Neural crest cell (in vitro differentiated cells): ENCODE data around the gene ABCF2. TPM values are rescaled to one million over a fixed set of nuclear protein-coding genes. Genes with fewer than 3 reads are reported as not detected.

ENCODE experiments used
- DNase-seq: peaks from one replicate; pipeline ENCODE4 v3.0.0; 2021; ENCODE audit warnings: low read depth, mixed read lengths, low spot score
- H3K27ac Mint-ChIP-seq: one replicate; pipeline ENCODE4 v1.8.0; 2021; ENCODE audit warnings: mild to moderate bottlenecking, mixed read lengths; ENCODE audit not compliant: unreplicated experiment
- H3K27me3 Mint-ChIP-seq: 2 replicates; pipeline ENCODE4 v1.8.0; 2021; ENCODE audit warnings: low read depth, mild to moderate bottlenecking, mixed read lengths
- H3K36me3 Mint-ChIP-seq: 2 replicates; pipeline ENCODE4 v1.8.0; 2021; ENCODE audit warnings: low read depth, mild to moderate bottlenecking, mixed read lengths
- H3K4me1 Mint-ChIP-seq: 2 replicates; pipeline ENCODE4 v1.8.0; 2021; ENCODE audit warnings: mixed read lengths
- H3K4me3 Mint-ChIP-seq: one replicate; pipeline ENCODE4 v1.8.0; 2021; ENCODE audit warnings: mild to moderate bottlenecking, mixed read lengths
- H3K9me3 Mint-ChIP-seq: 2 replicates; pipeline ENCODE4 v1.8.0; 2021; ENCODE audit warnings: mixed read lengths
- total RNA-seq: library from RNA; stranded (reverse); gene quantifications from 2 replicates; pipeline ENCODE4 v1.2.1, GENCODE V29; 2021
- TF ChIP-seq, protein P1 (sequence below): fragments of 200-600 bp; sonication (generic); conservative IDR thresholded peaks from 2 replicates; pipeline ENCODE4 v1.5.0; 2021; ENCODE audit warnings: antibody characterized with exemption, mild to moderate bottlenecking

The ABCF2 gene
- total RNA-seq, 1 donor from 2014 or later = 68.2 TPM

DNA sequence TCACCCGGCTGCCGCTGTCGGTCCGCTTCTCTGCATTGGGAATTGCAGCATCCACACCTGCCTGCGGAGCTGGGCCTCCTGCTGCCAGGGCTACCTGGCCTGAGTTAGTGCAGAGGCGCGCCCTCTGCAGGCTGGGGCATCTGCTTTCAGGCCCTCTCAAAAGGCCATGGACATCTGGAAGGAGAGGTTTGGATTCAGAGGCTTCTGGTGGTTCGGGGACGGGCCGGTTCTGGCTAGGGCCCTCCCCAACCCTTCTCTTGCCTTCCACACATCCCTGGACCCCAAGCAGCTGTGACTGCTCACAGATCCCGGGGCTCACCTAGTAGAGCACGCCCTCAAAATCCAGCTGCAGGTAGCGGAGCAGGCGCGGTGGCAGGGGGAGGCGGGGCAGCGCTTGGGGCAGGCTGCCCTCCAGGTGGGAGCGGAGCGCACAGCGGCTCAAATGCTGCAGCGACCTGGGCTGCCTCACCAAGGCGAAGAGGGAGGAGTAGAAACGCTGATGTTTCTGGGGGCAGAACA is 51.2 kb downstream of the ABCF2 start:
- Mint-ChIP-seq H3K27me3 (peaks cover 30% of the 10 kb centered on the region), H3K36me3 (no peaks in the 10 kb centered on the region), H3K4me1 (peaks cover 7% of the 10 kb centered on the region), H3K27ac (no peak overlapping the region), H3K4me3 (no peak overlapping the region), H3K9me3 (no peaks in the 10 kb centered on the region)
- TF ChIP-seq, protein P1, sequence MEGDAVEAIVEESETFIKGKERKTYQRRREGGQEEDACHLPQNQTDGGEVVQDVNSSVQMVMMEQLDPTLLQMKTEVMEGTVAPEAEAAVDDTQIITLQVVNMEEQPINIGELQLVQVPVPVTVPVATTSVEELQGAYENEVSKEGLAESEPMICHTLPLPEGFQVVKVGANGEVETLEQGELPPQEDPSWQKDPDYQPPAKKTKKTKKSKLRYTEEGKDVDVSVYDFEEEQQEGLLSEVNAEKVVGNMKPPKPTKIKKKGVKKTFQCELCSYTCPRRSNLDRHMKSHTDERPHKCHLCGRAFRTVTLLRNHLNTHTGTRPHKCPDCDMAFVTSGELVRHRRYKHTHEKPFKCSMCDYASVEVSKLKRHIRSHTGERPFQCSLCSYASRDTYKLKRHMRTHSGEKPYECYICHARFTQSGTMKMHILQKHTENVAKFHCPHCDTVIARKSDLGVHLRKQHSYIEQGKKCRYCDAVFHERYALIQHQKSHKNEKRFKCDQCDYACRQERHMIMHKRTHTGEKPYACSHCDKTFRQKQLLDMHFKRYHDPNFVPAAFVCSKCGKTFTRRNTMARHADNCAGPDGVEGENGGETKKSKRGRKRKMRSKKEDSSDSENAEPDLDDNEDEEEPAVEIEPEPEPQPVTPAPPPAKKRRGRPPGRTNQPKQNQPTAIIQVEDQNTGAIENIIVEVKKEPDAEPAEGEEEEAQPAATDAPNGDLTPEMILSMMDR = no peak
- DNase-seq = no peak

DNA sequence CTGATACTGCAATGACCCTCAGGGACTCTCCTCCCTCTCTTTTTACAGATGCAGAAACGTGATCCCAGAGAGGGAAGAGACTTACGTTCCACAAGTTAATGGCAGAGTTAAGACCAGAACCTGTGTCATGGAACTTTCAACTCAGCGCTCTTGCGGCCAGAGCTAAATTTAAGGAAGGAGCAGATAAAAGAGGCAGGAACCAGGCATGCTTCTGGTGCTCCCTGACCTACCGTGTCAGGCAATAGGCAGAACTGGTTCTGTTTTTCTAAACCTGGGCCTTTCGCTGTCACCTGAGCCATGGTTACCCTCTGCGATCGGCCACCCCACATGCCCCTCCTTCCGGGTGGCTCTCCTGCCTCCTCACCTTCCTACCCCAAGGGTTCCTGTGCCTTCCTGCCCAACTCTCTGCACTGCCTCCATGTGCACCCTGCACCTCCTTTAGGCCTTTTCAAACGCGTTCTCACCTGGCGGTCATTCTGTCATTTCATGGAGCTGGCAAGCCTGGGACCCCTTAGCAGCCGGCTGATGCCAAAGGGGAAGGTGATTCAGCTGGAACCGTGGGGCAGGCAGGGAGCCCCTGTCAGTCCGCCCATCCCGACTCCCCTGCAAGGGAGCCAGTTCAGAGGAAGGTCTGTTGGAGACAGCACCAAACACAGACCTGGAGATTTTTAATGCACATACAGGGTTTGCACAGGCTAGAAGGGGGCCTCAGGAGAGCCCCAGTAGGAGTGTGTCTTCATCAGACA is 51.8 kb downstream of the ABCF2 start:
- H3K4me1 Mint-ChIP-seq = peaks cover 7% of the 10 kb centered on the region
- TF ChIP-seq, protein P1 = no peak
- peaks cover 34% of the 10 kb centered on the region for H3K27me3 Mint-ChIP-seq
- no peak overlapping the region for H3K27ac Mint-ChIP-seq
- DNase-seq = no peak
- peak overlapping the region; percentile 27 for H3K4me3 Mint-ChIP-seq
- no peaks in the 10 kb centered on the region for H3K9me3 Mint-ChIP-seq
- H3K36me3 Mint-ChIP-seq = no peaks in the 10 kb centered on the region

DNA sequence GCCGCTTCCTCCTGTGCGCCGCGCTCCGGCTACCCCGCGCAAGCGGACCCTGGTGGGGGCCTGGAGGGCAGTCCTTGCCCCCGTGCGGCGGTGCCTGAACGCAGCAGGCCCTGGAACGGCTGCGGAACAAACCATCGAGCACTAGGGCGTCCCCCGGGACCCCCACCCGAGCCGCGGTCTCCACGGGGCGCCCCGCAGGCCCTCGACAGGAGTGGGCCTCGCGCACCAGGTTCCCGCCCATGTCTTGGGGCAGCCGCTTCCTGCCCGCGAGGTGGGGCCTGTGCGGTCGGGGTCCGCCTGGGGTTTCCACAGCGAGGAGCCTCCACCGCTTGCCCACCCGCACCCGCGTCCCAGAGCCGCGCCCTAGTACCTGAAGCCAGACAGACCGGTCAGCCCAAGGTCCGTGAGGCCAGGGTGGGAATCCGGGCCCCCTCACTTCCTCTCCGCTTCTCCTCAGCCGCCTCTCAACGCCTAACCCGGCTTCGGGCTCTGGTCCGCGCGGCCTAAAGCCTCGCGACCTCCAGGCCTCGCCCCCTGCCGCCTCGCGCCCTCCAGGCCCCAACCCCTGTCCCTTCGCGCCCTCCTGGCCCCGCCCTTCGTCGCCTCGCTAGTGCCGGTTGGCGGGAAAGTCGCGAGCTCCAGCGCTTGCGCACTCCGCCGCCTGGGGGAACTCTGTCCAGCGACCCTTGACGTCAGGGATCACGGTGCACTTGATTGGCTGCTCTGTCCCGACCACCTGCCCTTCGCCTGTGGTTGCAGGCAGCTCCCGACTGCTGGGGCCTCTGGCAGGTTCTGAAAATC is 52.6 kb downstream of the ABCF2 start:
- DNase-seq = no peak
- Mint-ChIP-seq H3K9me3 (no peaks in the 10 kb centered on the region), H3K27me3 (peaks cover 38% of the 10 kb centered on the region)

DNA sequence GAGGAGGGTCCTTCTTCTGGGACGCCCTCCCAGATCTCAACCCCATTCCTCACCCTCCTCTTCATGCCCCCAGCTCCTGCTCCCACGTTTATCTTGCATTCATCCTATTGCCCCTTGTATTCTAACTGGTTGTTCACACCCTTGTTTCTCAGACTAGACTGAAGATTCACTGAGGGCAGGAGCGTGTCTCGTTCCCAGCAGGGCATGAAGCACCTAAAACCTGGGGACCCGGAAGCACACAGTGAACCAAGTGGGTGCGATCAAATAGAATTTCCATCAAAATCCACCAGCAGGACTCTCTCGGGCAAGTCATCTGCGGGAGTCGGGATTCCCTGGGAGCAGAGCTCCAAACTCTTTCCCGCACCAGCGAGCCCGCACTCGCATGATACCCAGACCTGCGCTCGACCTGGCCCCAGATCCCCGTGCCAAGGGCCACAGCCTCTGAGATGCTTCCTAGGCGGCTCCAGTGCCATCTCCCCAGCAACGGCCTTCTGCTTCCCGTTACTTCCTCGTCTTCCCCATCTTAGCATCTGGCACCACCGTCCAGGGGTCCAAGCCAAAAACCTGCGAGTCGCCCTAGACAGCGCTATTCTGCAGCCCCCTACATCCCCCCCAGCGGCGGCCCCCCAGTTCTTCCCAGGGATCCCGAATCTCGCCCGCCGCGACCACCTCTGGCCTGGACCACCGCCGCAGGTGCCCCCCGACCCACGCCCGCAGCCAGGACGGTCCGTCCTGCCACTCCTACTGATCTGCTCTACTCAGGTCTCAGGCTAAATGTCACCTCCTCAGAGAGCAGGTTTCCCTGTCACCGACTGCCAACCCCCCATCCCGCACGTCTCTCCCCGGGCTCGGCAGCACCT is 53.4 kb downstream of the ABCF2 start:
- no peak overlapping the region for H3K4me3 Mint-ChIP-seq
- no peak for DNase-seq
- H3K9me3 Mint-ChIP-seq = no peaks in the 10 kb centered on the region
- peaks cover 10% of the 10 kb centered on the region for H3K4me1 Mint-ChIP-seq
- no peak overlapping the region for H3K27ac Mint-ChIP-seq
- TF ChIP-seq, protein P1 = no peak
- no peaks in the 10 kb centered on the region for H3K36me3 Mint-ChIP-seq
- H3K27me3 Mint-ChIP-seq = peaks cover 44% of the 10 kb centered on the region

More for the DNA sequence above, 52.6 kb downstream of the ABCF2 start:
- Mint-ChIP-seq H3K27ac (no peak overlapping the region), H3K4me3 (peak overlapping the region; percentile 27), H3K4me1 (peaks cover 7% of the 10 kb centered on the region), H3K36me3 (no peaks in the 10 kb centered on the region)
- TF ChIP-seq, protein P1 = no peak
